ENCODE data around the gene GRM1.

The GRM1 gene

DNA sequence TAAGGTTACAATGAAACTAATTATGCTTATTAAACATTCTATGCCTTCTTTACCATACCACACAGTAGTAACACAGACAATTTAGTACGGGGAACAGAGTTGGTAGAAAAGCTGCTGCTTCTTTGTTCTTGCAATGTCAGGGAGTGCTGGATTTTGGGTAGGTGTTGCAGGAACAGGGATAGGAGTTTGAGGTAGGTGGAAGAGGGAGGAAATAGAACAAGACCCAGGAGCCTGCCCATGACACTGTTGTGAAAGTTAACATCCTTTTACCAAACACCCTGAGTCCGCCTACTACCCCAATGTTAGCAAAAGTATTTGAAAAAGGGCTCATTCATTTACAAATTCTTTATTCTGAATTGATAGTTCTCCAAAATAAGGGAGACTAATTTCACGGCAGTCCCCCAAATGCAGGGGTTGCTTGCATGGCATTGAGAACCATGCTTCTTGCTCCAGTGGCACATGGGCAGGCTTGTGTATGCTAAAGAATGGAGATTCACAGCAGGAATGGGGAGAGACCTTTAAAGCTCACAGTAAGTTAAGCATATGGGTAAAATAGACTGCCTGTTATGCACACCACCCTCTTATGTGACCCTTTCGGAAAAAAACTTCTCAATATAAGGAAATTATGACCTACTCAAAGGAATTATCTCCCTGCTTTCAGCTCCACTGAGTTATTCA, 181.7 kb downstream of the GRM1 start:
- H3K4me3 ChIP-seq (ENCODE audit: insufficient read length, low read depth): no peak overlapping the region
- no peak for DNase-seq (ENCODE audit: low read depth, low spot score)
- TF ChIP-seq YY1 (IDR thresholded peaks at IDR 0.05; ENCODE audit: insufficient read depth, insufficient read length): no peak
- TF ChIP-seq SUZ12 (IDR thresholded peaks at IDR 0.05; ENCODE audit: extremely low read depth, insufficient read depth, insufficient read length): no peak
- TF ChIP-seq ZNF274 (IDR thresholded peaks at IDR 0.05; ENCODE audit: low read depth, low read length): no peak

GRCh38 chr6:146211646-146212045, 182.8 kb downstream of the GRM1 start:
- Histone ChIP-seq H3K36me3 (ENCODE audit: insufficient read depth, insufficient read length, low read length) (no peaks in the 10 kb centered on the region), H3K9me3 (ENCODE audit: insufficient read depth, low read length) (no peaks in the 10 kb centered on the region), H3K4me1 (ENCODE audit: insufficient read depth, insufficient read length) (no peaks in the 10 kb centered on the region), H3K4me3 (ENCODE audit: insufficient read length, low read depth) (no peak overlapping the region), H3K27me3 (ENCODE audit: insufficient read depth, insufficient read length) (no peaks in the 10 kb centered on the region), H3K9ac (ENCODE audit: insufficient read length, low read depth) (no peak overlapping the region)
- DNase-seq (ENCODE audit: low read depth, low spot score): no peak
- no peak for TF ChIP-seq YY1 (IDR thresholded peaks at IDR 0.05; ENCODE audit: insufficient read depth, insufficient read length)
- no peak for TF ChIP-seq ZNF274 (IDR thresholded peaks at IDR 0.05; ENCODE audit: low read depth, low read length)
- TF ChIP-seq SUZ12 (IDR thresholded peaks at IDR 0.05; ENCODE audit: extremely low read depth, insufficient read depth, insufficient read length): no peak

More for the DNA sequence above, 181.7 kb downstream of the GRM1 start:
- H3K36me3 ChIP-seq (ENCODE audit: insufficient read depth, insufficient read length, low read length): no peaks in the 10 kb centered on the region
- H3K9ac ChIP-seq (ENCODE audit: insufficient read length, low read depth): no peak overlapping the region
- no peaks in the 10 kb centered on the region for H3K4me1 ChIP-seq (ENCODE audit: insufficient read depth, insufficient read length)
- H3K27me3 ChIP-seq (ENCODE audit: insufficient read depth, insufficient read length): no peaks in the 10 kb centered on the region
- H3K9me3 ChIP-seq (ENCODE audit: insufficient read depth, low read length): no peaks in the 10 kb centered on the region

GRCh38 chr6:146212781-146213180, 183.9 kb downstream of the GRM1 start:
- DNase-seq (ENCODE audit: low read depth, low spot score): no peak
- H3K27me3 ChIP-seq (ENCODE audit: insufficient read depth, insufficient read length): no peaks in the 10 kb centered on the region
- H3K36me3 ChIP-seq (ENCODE audit: insufficient read depth, insufficient read length, low read length): no peaks in the 10 kb centered on the region
- H3K9me3 ChIP-seq (ENCODE audit: insufficient read depth, low read length): no peaks in the 10 kb centered on the region
- TF ChIP-seq ZNF274 (IDR thresholded peaks at IDR 0.05; ENCODE audit: low read depth, low read length) (no peak), SUZ12 (IDR thresholded peaks at IDR 0.05; ENCODE audit: extremely low read depth, insufficient read depth, insufficient read length) (no peak), YY1 (IDR thresholded peaks at IDR 0.05; ENCODE audit: insufficient read depth, insufficient read length) (no peak)
- no peak overlapping the region for H3K4me3 ChIP-seq (ENCODE audit: insufficient read length, low read depth)
- H3K4me1 ChIP-seq (ENCODE audit: insufficient read depth, insufficient read length): no peaks in the 10 kb centered on the region
- no peak overlapping the region for H3K9ac ChIP-seq (ENCODE audit: insufficient read length, low read depth)

GRCh38 chr6:146219101-146219500, 190.2 kb downstream of the GRM1 start:
- Histone ChIP-seq H3K9me3 (ENCODE audit: insufficient read depth, low read length) (no peaks in the 10 kb centered on the region), H3K27me3 (ENCODE audit: insufficient read depth, insufficient read length) (no peaks in the 10 kb centered on the region), H3K36me3 (ENCODE audit: insufficient read depth, insufficient read length, low read length) (no peaks in the 10 kb centered on the region), H3K4me3 (ENCODE audit: insufficient read length, low read depth) (no peak overlapping the region), H3K9ac (ENCODE audit: insufficient read length, low read depth) (no peak overlapping the region), H3K4me1 (ENCODE audit: insufficient read depth, insufficient read length) (no peaks in the 10 kb centered on the region)
- no peak for DNase-seq (ENCODE audit: low read depth, low spot score)
- TF ChIP-seq YY1 (IDR thresholded peaks at IDR 0.05; ENCODE audit: insufficient read depth, insufficient read length): no peak
- no peak for TF ChIP-seq SUZ12 (IDR thresholded peaks at IDR 0.05; ENCODE audit: extremely low read depth, insufficient read depth, insufficient read length)
- no peak for TF ChIP-seq ZNF274 (IDR thresholded peaks at IDR 0.05; ENCODE audit: low read depth, low read length)

DNA sequence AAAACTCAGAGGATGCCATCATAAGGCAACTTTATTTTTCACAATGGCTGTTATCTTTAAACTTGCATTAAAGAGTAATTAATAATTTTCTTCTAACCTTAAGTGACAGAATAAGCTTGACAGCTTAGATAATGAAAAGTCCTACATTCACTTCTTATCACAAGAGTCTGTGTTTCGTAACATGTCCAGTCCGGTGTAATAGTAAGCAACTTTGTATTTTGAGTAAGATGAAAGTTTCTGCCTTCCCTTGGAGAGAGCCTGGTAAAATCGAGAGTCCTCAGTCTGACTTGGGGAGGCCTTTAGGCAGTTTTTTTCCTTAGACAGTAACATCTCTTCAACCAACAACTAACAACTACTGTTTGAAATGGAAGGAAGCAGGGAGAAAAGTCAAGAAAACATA, 195.6 kb downstream of the GRM1 start:
- Histone ChIP-seq H3K27me3 (ENCODE audit: insufficient read depth, insufficient read length) (no peaks in the 10 kb centered on the region), H3K36me3 (ENCODE audit: insufficient read depth, insufficient read length, low read length) (no peaks in the 10 kb centered on the region), H3K9ac (ENCODE audit: insufficient read length, low read depth) (no peak overlapping the region), H3K9me3 (ENCODE audit: insufficient read depth, low read length) (no peaks in the 10 kb centered on the region), H3K4me3 (ENCODE audit: insufficient read length, low read depth) (no peak overlapping the region), H3K4me1 (ENCODE audit: insufficient read depth, insufficient read length) (no peaks in the 10 kb centered on the region)
- no peak for DNase-seq (ENCODE audit: low read depth, low spot score)
- TF ChIP-seq ZNF274 (IDR thresholded peaks at IDR 0.05; ENCODE audit: low read depth, low read length) (no peak), SUZ12 (IDR thresholded peaks at IDR 0.05; ENCODE audit: extremely low read depth, insufficient read depth, insufficient read length) (no peak)

DNA sequence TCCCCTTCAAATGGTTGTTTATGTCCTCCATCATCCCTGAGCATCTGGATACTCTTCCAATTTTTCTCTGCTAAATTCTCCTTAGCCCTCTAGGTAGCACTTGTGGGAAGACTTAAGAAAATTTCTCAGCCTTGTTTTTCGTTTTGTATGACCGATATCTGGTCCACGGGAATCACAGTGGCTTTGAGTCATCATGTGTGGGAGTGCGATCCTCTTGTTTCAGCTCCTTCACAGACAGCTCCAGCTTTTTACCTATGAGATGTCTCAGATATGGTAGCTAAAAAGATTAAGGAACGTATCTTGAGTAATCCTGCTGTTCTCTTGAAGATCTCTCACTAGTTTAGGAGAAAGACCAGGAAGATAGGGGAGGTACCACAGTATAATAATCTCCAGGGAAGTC, 196.1 kb downstream of the GRM1 start:
- Histone ChIP-seq H3K4me1 (ENCODE audit: insufficient read depth, insufficient read length) (no peaks in the 10 kb centered on the region), H3K9me3 (ENCODE audit: insufficient read depth, low read length) (no peaks in the 10 kb centered on the region), H3K36me3 (ENCODE audit: insufficient read depth, insufficient read length, low read length) (no peaks in the 10 kb centered on the region), H3K9ac (ENCODE audit: insufficient read length, low read depth) (no peak overlapping the region), H3K27me3 (ENCODE audit: insufficient read depth, insufficient read length) (no peaks in the 10 kb centered on the region), H3K4me3 (ENCODE audit: insufficient read length, low read depth) (no peak overlapping the region)
- TF ChIP-seq ZNF274 (IDR thresholded peaks at IDR 0.05; ENCODE audit: low read depth, low read length) (no peak), SUZ12 (IDR thresholded peaks at IDR 0.05; ENCODE audit: extremely low read depth, insufficient read depth, insufficient read length) (no peak), YY1 (IDR thresholded peaks at IDR 0.05; ENCODE audit: insufficient read depth, insufficient read length) (no peak)
- DNase-seq (ENCODE audit: low read depth, low spot score): no peak

DNA sequence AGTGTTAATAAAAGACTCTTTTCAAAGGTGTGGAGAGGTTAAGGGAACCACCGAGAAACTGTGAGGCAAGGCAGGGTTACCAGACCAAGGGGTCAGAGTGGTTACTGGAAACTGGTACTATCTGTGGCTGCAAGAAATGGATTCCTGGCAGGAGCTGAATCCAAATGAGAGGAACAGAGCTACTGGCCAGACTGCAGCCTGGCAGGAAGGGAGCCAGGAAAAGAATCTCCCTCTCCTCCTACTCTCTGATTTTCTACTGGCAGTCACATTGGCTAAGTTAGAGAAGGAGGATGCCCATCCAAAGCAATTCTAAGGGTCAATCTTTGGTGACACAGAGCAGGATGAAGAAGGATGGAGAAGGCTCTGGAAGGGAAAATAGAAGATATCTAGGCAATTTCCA, 211.5 kb downstream of the GRM1 start:
- Histone ChIP-seq H3K4me3 (ENCODE audit: insufficient read length, low read depth) (no peak overlapping the region), H3K9ac (ENCODE audit: insufficient read length, low read depth) (no peak overlapping the region), H3K4me1 (ENCODE audit: insufficient read depth, insufficient read length) (no peaks in the 10 kb centered on the region), H3K36me3 (ENCODE audit: insufficient read depth, insufficient read length, low read length) (no peaks in the 10 kb centered on the region), H3K9me3 (ENCODE audit: insufficient read depth, low read length) (no peaks in the 10 kb centered on the region; the same call in 1 of the 2 replicates), H3K27me3 (ENCODE audit: insufficient read depth, insufficient read length) (no peaks in the 10 kb centered on the region)
- TF ChIP-seq ZNF274 (IDR thresholded peaks at IDR 0.05; ENCODE audit: low read depth, low read length) (no peak), YY1 (IDR thresholded peaks at IDR 0.05; ENCODE audit: insufficient read depth, insufficient read length) (no peak), SUZ12 (IDR thresholded peaks at IDR 0.05; ENCODE audit: extremely low read depth, insufficient read depth, insufficient read length) (no peak)
- no peak for DNase-seq (ENCODE audit: low read depth, low spot score)
